Stomach (tissue), 4 donors: ENCODE results near the gene POLD4.

Experiments
- EP300 ChIP-seq: sonication (generic); formaldehyde crosslinking; IDR thresholded peaks from one replicate; pipeline ENCODE4 v1.6.1; 2017; ENCODE audit warnings: antibody characterized with exemption
- POLR2A ChIP-seq, 4 donors: fragments of 450-650 bp; IDR thresholded peaks; one replicate each; pipeline ENCODE4 v1.6.1; 2016; ENCODE audit warnings: antibody characterized with exemption in 4 of 4, control low read depth in 2 of 4, mild to moderate bottlenecking in 1 of 4, moderate library complexity in 1 of 4
- POLR2AphosphoS5 ChIP-seq, 3 donors: sonication (generic); formaldehyde crosslinking; IDR thresholded peaks; one replicate each; pipeline ENCODE4 v1.6.1; 2016; ENCODE audit warnings: antibody characterized with exemption in 3 of 3
- TF ChIP-seq, protein P1 (sequence below), 7 experiments: fragments of 450-650 bp in 4 of 7; fragments of 200-600 bp in 3 of 7; sonication (generic) in 3 of 7; IDR thresholded peaks; one replicate each; pipeline ENCODE4 v1.5.1; 2016 to 2019; ENCODE audit warnings: antibody characterized with exemption in 7 of 7, control low read depth in 2 of 7, mild to moderate bottlenecking in 1 of 7

DNA sequence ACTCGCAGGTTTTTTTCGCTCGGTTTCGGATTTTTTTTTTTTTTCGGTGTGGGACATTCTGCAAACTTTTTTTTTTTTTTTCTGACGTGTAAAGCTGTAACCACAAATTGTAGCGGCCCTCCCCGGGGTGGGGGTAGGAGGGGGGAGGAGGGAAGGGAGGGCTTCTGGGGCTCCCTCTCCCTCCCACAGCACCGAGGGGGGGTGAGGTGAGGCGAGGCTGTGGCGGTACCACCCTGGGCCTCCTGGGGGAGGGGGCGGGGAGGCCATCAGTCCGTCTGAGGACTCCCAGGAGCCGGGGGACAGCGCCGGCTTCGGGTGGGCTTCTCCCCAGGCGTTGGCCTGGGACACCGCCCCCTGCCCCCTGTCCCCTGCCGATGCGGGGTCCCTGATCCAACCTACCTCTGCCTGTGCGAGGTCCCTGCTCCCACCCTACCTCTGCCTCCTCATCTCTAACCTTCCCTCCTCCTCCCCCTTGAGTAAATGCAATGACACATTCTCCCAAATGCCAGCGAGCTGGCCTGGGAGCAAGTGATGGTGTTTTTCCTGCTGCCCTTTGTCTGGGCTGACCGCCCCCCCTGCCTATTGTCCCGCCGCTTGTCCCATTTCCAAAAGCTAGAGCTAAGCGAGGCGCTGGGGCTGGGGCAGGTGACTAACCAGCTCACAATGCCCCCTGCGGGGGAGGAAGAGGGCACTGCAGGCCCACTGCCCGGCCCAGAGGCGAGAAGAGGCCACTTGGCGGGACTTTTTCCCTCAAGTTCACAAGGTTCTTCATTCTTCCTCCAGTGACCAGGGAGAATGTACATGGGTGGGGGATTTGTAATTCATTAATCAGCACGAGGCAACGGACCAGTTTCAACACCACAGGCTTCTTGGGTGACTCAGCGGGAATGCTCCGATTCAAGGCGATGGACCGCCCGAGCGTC lies 20.6 kb upstream of the POLD4 start:
- TF ChIP-seq, protein P1, sequence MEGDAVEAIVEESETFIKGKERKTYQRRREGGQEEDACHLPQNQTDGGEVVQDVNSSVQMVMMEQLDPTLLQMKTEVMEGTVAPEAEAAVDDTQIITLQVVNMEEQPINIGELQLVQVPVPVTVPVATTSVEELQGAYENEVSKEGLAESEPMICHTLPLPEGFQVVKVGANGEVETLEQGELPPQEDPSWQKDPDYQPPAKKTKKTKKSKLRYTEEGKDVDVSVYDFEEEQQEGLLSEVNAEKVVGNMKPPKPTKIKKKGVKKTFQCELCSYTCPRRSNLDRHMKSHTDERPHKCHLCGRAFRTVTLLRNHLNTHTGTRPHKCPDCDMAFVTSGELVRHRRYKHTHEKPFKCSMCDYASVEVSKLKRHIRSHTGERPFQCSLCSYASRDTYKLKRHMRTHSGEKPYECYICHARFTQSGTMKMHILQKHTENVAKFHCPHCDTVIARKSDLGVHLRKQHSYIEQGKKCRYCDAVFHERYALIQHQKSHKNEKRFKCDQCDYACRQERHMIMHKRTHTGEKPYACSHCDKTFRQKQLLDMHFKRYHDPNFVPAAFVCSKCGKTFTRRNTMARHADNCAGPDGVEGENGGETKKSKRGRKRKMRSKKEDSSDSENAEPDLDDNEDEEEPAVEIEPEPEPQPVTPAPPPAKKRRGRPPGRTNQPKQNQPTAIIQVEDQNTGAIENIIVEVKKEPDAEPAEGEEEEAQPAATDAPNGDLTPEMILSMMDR (IDR thresholded peaks at IDR 0.05), result peak in 5 of 7 experiments; percentile 25 to 62 (median 44)
- TF ChIP-seq POLR2A (IDR thresholded peaks at IDR 0.05) (peak in 1 of 4 donors; percentile 46), POLR2AphosphoS5 (IDR thresholded peaks at IDR 0.05) (peak; percentile 29 to 86 (median 45)), EP300 (no peak)
